ENCODE measurements around the gene SGO2. TPM values are rescaled to one million over a fixed set of nuclear protein-coding genes. Genes with fewer than 3 reads are reported as not detected.

Gene SGO2, protein sequence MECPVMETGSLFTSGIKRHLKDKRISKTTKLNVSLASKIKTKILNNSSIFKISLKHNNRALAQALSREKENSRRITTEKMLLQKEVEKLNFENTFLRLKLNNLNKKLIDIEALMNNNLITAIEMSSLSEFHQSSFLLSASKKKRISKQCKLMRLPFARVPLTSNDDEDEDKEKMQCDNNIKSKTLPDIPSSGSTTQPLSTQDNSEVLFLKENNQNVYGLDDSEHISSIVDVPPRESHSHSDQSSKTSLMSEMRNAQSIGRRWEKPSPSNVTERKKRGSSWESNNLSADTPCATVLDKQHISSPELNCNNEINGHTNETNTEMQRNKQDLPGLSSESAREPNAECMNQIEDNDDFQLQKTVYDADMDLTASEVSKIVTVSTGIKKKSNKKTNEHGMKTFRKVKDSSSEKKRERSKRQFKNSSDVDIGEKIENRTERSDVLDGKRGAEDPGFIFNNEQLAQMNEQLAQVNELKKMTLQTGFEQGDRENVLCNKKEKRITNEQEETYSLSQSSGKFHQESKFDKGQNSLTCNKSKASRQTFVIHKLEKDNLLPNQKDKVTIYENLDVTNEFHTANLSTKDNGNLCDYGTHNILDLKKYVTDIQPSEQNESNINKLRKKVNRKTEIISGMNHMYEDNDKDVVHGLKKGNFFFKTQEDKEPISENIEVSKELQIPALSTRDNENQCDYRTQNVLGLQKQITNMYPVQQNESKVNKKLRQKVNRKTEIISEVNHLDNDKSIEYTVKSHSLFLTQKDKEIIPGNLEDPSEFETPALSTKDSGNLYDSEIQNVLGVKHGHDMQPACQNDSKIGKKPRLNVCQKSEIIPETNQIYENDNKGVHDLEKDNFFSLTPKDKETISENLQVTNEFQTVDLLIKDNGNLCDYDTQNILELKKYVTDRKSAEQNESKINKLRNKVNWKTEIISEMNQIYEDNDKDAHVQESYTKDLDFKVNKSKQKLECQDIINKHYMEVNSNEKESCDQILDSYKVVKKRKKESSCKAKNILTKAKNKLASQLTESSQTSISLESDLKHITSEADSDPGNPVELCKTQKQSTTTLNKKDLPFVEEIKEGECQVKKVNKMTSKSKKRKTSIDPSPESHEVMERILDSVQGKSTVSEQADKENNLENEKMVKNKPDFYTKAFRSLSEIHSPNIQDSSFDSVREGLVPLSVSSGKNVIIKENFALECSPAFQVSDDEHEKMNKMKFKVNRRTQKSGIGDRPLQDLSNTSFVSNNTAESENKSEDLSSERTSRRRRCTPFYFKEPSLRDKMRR
- 0.76 and 16.5 TPM in 2 replicates for total RNA-seq

DNA sequence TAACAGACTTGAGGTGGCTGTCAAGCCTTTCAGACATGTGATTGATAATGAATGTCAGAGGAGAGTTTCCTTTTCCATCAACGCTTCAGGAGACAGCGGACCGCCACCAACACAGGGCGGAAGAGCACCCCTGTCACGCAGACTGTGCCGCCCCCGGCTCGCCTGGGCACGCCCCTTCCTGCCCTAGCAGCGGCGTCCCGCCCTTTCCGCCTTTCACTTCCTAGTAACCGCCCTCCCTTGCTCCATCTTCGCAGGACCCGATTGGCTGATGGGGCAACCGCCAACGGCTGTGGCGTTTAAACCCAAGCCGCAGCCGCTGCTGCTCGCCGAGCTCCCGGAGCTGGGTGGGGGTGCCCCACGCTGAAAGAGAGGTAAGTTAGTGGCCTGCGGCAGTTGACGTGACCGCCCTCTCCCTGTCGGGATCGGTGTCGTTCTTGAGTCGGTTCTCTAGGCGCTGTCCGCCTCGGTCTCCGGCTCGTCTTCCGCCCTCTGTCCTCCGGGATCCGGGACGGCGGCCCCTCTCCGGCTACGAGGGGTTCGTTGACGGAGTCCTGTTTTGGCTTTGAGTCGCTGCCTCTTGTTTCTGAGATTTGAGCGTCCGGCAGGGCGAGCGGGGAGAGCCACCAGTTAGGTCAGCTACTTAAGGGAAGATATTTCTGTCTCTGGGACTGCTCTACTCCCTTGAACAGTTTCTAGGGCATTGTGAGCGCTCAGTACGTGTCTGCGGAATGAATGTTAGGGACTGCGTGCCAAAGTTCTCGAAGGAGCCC, at the start of gene SGO2:
Gene SGO2, plus strand, starts transcription at position 326 of the 770 bp plus-strand sequence. CDS start 6,769 bp downstream, outside the sequence.

GRCh38 chr2:200509612-200510433, 16.2 kb upstream of the SGO2 start, which contains the start of gene KCTD18:
TSS of gene KCTD18 (minus strand) at chr2:200510068. CDS start at chr2:200507016, 3,052 bp downstream.

DNA sequence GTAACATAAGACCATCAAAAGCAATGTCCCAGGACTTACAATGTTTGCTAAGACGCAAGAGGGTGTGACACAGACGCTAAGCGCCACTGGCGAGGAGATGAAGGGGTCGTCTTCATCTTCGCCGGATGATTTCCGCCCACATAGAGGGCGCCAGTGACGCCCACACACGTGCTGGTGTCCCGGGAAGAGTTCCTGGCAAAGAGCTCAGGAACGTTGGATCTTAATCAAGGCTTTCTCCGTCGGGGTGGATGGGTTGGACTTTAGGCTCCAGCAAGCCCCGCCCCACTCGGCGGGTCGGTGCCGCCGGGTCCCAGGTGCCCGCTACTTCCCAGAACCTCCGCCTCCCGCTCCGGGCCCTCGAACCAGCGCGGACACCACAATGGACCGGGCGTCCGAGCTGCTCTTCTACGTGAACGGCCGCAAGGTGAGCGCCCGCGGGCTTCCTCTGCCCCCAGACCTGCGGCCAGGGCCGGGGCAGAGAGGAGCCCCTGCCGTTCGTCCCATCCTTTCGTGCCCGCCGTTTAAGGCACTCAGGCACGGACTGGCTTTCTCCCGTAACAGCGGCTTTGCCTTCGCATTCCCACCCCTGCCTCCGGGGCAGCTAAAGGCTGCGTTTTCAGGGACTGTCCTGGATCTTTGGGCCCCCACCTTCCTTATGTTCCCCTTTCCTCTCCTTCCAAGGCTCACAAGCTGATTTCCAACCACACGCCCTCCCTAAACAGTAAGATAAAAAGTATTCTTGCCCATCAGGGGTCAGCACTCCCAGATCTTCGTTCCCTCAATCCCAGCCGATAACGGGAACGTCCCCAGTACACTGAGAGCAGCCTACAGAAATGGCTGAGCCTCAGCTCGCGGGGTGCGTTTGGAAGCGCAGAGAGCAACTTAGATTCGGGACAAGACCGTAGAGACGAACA, 60.0 kb downstream of the SGO2 start, which contains the start of gene AOX1:
Gene AOX1, plus strand, starts transcription at position 285 of the 914 bp plus-strand sequence. Its CDS starts 95 bp downstream, at position 380.

Other genes with a start within 250 kb of the SGO2 start
- 85.2 and 109 TPM in 2 replicates for gene SPATS2L, start 219.5 kb upstream of the SGO2 start, total RNA-seq
- gene KCTD18, start 16.1 kb upstream of the SGO2 start, total RNA-seq, result 7.2 and 9.6 TPM in 2 replicates
- 1.5 and 9.3 TPM in 2 replicates for gene AOX1, start 59.8 kb downstream of the SGO2 start, total RNA-seq

Measured in mesangial cell (primary cell).